Measurements from ENCODE around the gene LRRC4C. TPM values are rescaled to one million over a fixed set of nuclear protein-coding genes. Genes with fewer than 3 reads are reported as not detected.

LRRC4C gene
- total RNA-seq, 6 donors from 2014 or later = 0.37 to 1.2 (median 1.0) TPM; not detected in 2

GRCh38 chr11:40293655-40294348, 1165.7 kb downstream of the LRRC4C start:
- WGBS, 2 donors = 1 to 2% methylated on average over 25 to 27 of the region's 27 CpGs
- ATAC-seq (ENCODE audit: low FRiP score in 2 of 2) (peak; percentile 92 to 96), DNase-seq (peak; percentile 54 to 84)
- Histone ChIP-seq H3K27me3 (no peaks in the 10 kb centered on the region), H3K36me3 (no peaks in the 10 kb centered on the region), H3K4me1 (peaks cover 5 to 17% (median 11%) of the 10 kb centered on the region in 4 donors), H3K27ac (peak overlapping the region; percentile 40 to 75 (median 58)), H3K4me3 (peak overlapping the region; percentile 40 to 69 (median 56)), H3K9me3 (no peaks in the 10 kb centered on the region)
- TF ChIP-seq EP300 (IDR thresholded peaks at IDR 0.05) (no peak), CTCF (IDR thresholded peaks at IDR 0.05) (peak; percentile 72 to 89 (median 82)), POLR2AphosphoS5 (IDR thresholded peaks at IDR 0.05) (no peak)

GRCh38 chr11:40292721-40293508, 1166.5 kb downstream of the LRRC4C start:
- Histone ChIP-seq H3K27me3 (no peaks in the 10 kb centered on the region), H3K4me3 (peak overlapping the region; percentile 40 to 69 (median 56)), H3K36me3 (no peaks in the 10 kb centered on the region), H3K27ac (peak overlapping the region in 2 of 4 donors; percentile 72 to 75), H3K9me3 (no peaks in the 10 kb centered on the region), H3K4me1 (peaks cover 5 to 17% (median 11%) of the 10 kb centered on the region in 4 donors)
- DNase-seq = peak in 1 of 2 donors; percentile 60
- TF ChIP-seq CTCF (IDR thresholded peaks at IDR 0.05) (no peak), POLR2A (IDR thresholded peaks at IDR 0.05) (no peak), EP300 (IDR thresholded peaks at IDR 0.05) (no peak), POLR2AphosphoS5 (IDR thresholded peaks at IDR 0.05) (no peak)
- WGBS, 2 donors = 2 to 3% methylated on average over 37 of the region's 37 CpGs
- peak in 1 of 2 donors; percentile 8 for ATAC-seq (ENCODE audit: low FRiP score in 2 of 2)

- ATAC-seq (ENCODE audit: low FRiP score in 2 of 2) = no peak
- H3K4me3 ChIP-seq = no peak overlapping the region
- TF ChIP-seq POLR2A (IDR thresholded peaks at IDR 0.05) = no peak
- TF ChIP-seq POLR2AphosphoS5 (IDR thresholded peaks at IDR 0.05) = no peak
- no peak for TF ChIP-seq EP300 (IDR thresholded peaks at IDR 0.05)
- no peak for TF ChIP-seq CTCF (IDR thresholded peaks at IDR 0.05)
- H3K36me3 ChIP-seq = no peaks in the 10 kb centered on the region
- H3K27me3 ChIP-seq = no peaks in the 10 kb centered on the region
- H3K4me1 ChIP-seq = peaks cover 5 to 17% (median 11%) of the 10 kb centered on the region in 4 donors
- WGBS, 2 donors = 65 to 76% methylated on average over 7 of the region's 7 CpGs
- H3K9me3 ChIP-seq = no peaks in the 10 kb centered on the region
- no peak for DNase-seq
- H3K27ac ChIP-seq = no peak overlapping the region
Observed at GRCh38 chr11:40291741-40292140, 1167.7 kb downstream of the LRRC4C start.

- ATAC-seq (ENCODE audit: low FRiP score in 2 of 2) = no peak
- 52 to 63% methylated on average over 3 of the region's 3 CpGs for WGBS, 2 donors
- H3K4me3 ChIP-seq = no peak overlapping the region
Observed at GRCh38 chr11:40291329-40291728, 1168.1 kb downstream of the LRRC4C start.

More at GRCh38 chr11:40291329-40291728, 1168.1 kb downstream of the LRRC4C start:
- no peaks in the 10 kb centered on the region for H3K36me3 ChIP-seq
- no peak overlapping the region for H3K27ac ChIP-seq
- H3K27me3 ChIP-seq = no peaks in the 10 kb centered on the region
- H3K9me3 ChIP-seq = no peaks in the 10 kb centered on the region
- no peak for TF ChIP-seq CTCF (IDR thresholded peaks at IDR 0.05)
- peaks cover 5 to 17% (median 11%) of the 10 kb centered on the region in 4 donors for H3K4me1 ChIP-seq
- DNase-seq = no peak
